ENCODE results near the gene FCGR3A. TPM values are rescaled to one million over a fixed set of nuclear protein-coding genes. Genes with fewer than 3 reads are reported as not detected.

FCGR3A gene
- total and polyA plus RNA-seq, 2 experiments from 2014 or later, result not detected

DNA sequence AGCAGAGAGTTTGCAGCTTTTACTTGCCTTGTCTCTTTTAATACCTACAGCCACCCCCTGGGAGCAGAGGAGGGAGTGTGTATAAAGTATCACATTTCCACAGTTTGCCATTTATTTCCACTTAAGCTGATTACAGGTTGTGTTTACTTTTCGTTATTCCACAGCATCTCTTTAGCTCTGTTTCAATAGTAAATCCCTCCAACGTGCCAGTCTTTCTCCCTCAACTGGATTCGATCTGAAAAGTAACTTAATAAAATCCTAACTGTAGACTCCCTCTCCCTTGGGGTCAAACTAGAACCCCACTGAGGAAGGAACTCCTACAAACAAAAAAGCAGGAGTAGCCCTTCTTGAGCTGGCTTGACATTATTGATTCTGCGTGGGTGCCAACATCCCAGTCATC, 47.4 kb downstream of the FCGR3A start:
- no peaks in the 10 kb centered on the region for H3K27me3 ChIP-seq (ENCODE audit: insufficient read depth)

DNA sequence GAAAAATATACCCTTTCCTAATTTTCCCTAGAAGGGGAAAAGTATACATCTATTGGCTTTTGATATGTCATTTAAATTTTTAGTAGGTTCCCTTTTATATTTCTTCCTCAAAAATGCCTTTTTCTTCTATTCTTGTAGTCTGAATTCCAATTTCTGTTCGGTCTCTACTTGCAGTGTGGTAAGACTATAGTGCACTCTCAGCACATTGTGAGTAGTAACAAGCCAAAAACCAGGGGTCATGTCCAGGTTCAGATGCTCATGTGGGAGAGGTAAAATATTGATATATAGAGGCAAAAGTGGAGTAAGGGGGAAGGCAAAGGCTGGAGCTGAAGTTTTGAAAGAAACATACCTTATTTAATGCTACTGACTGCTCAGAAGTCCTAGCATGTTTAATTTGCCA, 48.4 kb downstream of the FCGR3A start:
- no peak overlapping the region for H3K27ac Mint-ChIP-seq
- H3K4me3 Mint-ChIP-seq, result no peak overlapping the region
- H3K9me3 Mint-ChIP-seq, result no peaks in the 10 kb centered on the region
- H3K4me3 ChIP-seq, result no peak overlapping the region
- H3K36me3 ChIP-seq (ENCODE audit: insufficient read depth), result no peaks in the 10 kb centered on the region
- no peak overlapping the region for H3K4me2 ChIP-seq
- H3K9me2 ChIP-seq (ENCODE audit: insufficient read depth), result no peaks in the 10 kb centered on the region
- no peaks in the 10 kb centered on the region for H3K27me3 ChIP-seq (ENCODE audit: insufficient read depth)
- H3K4me1 ChIP-seq (ENCODE audit: insufficient read depth), result no peaks in the 10 kb centered on the region
- DNase-seq (ENCODE audit: low spot score) (no peak), ATAC-seq (no peak)
- H3K27ac ChIP-seq (ENCODE audit: low read depth), result no peak overlapping the region
- H3K4me1 Mint-ChIP-seq, result peaks cover 4% of the 10 kb centered on the region
- H3K27me3 Mint-ChIP-seq (ENCODE audit: insufficient read depth, low read depth, poor library complexity), result peaks cover 6% of the 10 kb centered on the region
- H4K20me1 ChIP-seq (replicated peaks; ENCODE audit: insufficient read depth), result no peaks in the 10 kb centered on the region
- H3F3A ChIP-seq (replicated peaks; ENCODE audit: low read depth), result no peaks in the 10 kb centered on the region
- no peaks in the 10 kb centered on the region for H3K36me3 Mint-ChIP-seq (ENCODE audit: low read depth)
- H3K79me2 ChIP-seq (replicated peaks; ENCODE audit: insufficient read depth), result no peaks in the 10 kb centered on the region
- no peak overlapping the region for H2AFZ ChIP-seq
- TF ChIP-seq EZH2 (IDR thresholded peaks at IDR 0.05; ENCODE audit: low read depth, unreplicated experiment) (no peak), ZNF331 (CRISPR knock-in tag; IDR thresholded peaks at IDR 0.05; ENCODE audit: low read depth) (no peak), POLR2AphosphoS5 (IDR thresholded peaks at IDR 0.05; ENCODE audit: low read depth) (no peak)
- TF ChIP-seq, protein P1, sequence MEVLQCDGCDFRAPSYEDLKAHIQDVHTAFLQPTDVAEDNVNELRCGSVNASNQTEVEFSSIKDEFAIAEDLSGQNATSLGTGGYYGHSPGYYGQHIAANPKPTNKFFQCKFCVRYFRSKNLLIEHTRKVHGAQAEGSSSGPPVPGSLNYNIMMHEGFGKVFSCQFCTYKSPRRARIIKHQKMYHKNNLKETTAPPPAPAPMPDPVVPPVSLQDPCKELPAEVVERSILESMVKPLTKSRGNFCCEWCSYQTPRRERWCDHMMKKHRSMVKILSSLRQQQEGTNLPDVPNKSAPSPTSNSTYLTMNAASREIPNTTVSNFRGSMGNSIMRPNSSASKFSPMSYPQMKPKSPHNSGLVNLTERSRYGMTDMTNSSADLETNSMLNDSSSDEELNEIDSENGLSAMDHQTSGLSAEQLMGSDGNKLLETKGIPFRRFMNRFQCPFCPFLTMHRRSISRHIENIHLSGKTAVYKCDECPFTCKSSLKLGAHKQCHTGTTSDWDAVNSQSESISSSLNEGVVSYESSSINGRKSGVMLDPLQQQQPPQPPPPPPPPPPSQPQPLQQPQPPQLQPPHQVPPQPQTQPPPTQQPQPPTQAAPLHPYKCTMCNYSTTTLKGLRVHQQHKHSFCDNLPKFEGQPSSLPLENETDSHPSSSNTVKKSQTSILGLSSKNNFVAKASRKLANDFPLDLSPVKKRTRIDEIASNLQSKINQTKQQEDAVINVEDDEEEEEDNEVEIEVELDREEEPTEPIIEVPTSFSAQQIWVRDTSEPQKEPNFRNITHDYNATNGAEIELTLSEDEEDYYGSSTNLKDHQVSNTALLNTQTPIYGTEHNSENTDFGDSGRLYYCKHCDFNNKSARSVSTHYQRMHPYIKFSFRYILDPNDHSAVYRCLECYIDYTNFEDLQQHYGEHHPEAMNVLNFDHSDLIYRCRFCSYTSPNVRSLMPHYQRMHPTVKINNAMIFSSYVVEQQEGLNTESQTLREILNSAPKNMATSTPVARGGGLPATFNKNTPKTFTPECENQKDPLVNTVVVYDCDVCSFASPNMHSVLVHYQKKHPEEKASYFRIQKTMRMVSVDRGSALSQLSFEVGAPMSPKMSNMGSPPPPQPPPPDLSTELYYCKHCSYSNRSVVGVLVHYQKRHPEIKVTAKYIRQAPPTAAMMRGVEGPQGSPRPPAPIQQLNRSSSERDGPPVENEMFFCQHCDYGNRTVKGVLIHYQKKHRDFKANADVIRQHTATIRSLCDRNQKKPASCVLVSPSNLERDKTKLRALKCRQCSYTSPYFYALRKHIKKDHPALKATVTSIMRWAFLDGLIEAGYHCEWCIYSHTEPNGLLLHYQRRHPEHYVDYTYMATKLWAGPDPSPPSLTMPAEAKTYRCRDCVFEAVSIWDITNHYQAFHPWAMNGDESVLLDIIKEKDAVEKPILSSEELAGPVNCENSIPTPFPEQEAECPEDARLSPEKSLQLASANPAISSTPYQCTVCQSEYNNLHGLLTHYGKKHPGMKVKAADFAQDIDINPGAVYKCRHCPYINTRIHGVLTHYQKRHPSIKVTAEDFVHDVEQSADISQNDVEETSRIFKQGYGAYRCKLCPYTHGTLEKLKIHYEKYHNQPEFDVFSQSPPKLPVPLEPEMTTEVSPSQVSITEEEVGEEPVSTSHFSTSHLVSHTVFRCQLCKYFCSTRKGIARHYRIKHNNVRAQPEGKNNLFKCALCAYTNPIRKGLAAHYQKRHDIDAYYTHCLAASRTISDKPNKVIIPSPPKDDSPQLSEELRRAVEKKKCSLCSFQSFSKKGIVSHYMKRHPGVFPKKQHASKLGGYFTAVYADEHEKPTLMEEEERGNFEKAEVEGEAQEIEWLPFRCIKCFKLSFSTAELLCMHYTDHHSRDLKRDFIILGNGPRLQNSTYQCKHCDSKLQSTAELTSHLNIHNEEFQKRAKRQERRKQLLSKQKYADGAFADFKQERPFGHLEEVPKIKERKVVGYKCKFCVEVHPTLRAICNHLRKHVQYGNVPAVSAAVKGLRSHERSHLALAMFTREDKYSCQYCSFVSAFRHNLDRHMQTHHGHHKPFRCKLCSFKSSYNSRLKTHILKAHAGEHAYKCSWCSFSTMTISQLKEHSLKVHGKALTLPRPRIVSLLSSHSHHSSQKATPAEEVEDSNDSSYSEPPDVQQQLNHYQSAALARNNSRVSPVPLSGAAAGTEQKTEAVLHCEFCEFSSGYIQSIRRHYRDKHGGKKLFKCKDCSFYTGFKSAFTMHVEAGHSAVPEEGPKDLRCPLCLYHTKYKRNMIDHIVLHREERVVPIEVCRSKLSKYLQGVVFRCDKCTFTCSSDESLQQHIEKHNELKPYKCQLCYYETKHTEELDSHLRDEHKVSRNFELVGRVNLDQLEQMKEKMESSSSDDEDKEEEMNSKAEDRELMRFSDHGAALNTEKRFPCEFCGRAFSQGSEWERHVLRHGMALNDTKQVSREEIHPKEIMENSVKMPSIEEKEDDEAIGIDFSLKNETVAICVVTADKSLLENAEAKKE (CRISPR knock-in tag; IDR thresholded peaks at IDR 0.05), result no peak
- TF ChIP-seq, protein P2, sequence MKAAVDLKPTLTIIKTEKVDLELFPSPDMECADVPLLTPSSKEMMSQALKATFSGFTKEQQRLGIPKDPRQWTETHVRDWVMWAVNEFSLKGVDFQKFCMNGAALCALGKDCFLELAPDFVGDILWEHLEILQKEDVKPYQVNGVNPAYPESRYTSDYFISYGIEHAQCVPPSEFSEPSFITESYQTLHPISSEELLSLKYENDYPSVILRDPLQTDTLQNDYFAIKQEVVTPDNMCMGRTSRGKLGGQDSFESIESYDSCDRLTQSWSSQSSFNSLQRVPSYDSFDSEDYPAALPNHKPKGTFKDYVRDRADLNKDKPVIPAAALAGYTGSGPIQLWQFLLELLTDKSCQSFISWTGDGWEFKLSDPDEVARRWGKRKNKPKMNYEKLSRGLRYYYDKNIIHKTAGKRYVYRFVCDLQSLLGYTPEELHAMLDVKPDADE (IDR thresholded peaks at IDR 0.05), result no peak

More for the DNA sequence above, 47.4 kb downstream of the FCGR3A start:
- no peak overlapping the region for H3K4me2 ChIP-seq
- no peaks in the 10 kb centered on the region for H3K79me2 ChIP-seq (replicated peaks; ENCODE audit: insufficient read depth)
- no peak for DNase-seq (ENCODE audit: low spot score)
- H3K36me3 ChIP-seq (ENCODE audit: insufficient read depth), result no peaks in the 10 kb centered on the region
- H3K4me3 ChIP-seq, result no peak overlapping the region
- no peak overlapping the region for H3K4me3 Mint-ChIP-seq
- no peaks in the 10 kb centered on the region for H3K9me3 Mint-ChIP-seq
- peaks cover 4% of the 10 kb centered on the region; the same call in 1 of the 2 replicates for H3K4me1 ChIP-seq (ENCODE audit: insufficient read depth)
- no peak overlapping the region for H3K27ac Mint-ChIP-seq
- no peaks in the 10 kb centered on the region for H3F3A ChIP-seq (replicated peaks; ENCODE audit: low read depth)
- H3K27me3 Mint-ChIP-seq (ENCODE audit: insufficient read depth, low read depth, poor library complexity), result peaks cover 6% of the 10 kb centered on the region
- no peaks in the 10 kb centered on the region for H3K9me2 ChIP-seq (ENCODE audit: insufficient read depth)
- no peak for ATAC-seq
- no peak overlapping the region for H2AFZ ChIP-seq
- peaks cover 12% of the 10 kb centered on the region for H3K4me1 Mint-ChIP-seq
- no peaks in the 10 kb centered on the region for H4K20me1 ChIP-seq (replicated peaks; ENCODE audit: insufficient read depth)
- H3K36me3 Mint-ChIP-seq (ENCODE audit: low read depth), result no peaks in the 10 kb centered on the region
- TF ChIP-seq, protein P2 (IDR thresholded peaks at IDR 0.05), result no peak
- no peak for TF ChIP-seq EZH2phosphoT487 (IDR thresholded peaks at IDR 0.05; ENCODE audit: unreplicated experiment)
- TF ChIP-seq, protein P3, sequence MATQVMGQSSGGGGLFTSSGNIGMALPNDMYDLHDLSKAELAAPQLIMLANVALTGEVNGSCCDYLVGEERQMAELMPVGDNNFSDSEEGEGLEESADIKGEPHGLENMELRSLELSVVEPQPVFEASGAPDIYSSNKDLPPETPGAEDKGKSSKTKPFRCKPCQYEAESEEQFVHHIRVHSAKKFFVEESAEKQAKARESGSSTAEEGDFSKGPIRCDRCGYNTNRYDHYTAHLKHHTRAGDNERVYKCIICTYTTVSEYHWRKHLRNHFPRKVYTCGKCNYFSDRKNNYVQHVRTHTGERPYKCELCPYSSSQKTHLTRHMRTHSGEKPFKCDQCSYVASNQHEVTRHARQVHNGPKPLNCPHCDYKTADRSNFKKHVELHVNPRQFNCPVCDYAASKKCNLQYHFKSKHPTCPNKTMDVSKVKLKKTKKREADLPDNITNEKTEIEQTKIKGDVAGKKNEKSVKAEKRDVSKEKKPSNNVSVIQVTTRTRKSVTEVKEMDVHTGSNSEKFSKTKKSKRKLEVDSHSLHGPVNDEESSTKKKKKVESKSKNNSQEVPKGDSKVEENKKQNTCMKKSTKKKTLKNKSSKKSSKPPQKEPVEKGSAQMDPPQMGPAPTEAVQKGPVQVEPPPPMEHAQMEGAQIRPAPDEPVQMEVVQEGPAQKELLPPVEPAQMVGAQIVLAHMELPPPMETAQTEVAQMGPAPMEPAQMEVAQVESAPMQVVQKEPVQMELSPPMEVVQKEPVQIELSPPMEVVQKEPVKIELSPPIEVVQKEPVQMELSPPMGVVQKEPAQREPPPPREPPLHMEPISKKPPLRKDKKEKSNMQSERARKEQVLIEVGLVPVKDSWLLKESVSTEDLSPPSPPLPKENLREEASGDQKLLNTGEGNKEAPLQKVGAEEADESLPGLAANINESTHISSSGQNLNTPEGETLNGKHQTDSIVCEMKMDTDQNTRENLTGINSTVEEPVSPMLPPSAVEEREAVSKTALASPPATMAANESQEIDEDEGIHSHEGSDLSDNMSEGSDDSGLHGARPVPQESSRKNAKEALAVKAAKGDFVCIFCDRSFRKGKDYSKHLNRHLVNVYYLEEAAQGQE (IDR thresholded peaks at IDR 0.05; ENCODE audit: unreplicated experiment), result no peak
- TF ChIP-seq ZNF331 (CRISPR knock-in tag; IDR thresholded peaks at IDR 0.05; ENCODE audit: low read depth), result no peak
- TF ChIP-seq POLR2AphosphoS5 (IDR thresholded peaks at IDR 0.05; ENCODE audit: low read depth), result no peak
- TF ChIP-seq CREB1 (CRISPR knock-in tag; IDR thresholded peaks at IDR 0.05; ENCODE audit: low read depth), result no peak
- no peak overlapping the region for H3K27ac ChIP-seq (ENCODE audit: low read depth)

Data from GM23338 (cell line).